ENCODE data around the gene KNTC1. TPM values are rescaled to one million over a fixed set of nuclear protein-coding genes. Genes with fewer than 3 reads are reported as not detected.
A peak's percentile ranks its signal among the peaks of the same experiment; 100 is the strongest.
"Not testable (repeated sequence)": the region's sequence is repeated elsewhere in the genome, so short reads cannot be mapped to it uniquely, and the experiment has no call there.

KNTC1 gene
- polyA plus RNA-seq, 2 donors = 9.6 to 22.9 TPM

DNA sequence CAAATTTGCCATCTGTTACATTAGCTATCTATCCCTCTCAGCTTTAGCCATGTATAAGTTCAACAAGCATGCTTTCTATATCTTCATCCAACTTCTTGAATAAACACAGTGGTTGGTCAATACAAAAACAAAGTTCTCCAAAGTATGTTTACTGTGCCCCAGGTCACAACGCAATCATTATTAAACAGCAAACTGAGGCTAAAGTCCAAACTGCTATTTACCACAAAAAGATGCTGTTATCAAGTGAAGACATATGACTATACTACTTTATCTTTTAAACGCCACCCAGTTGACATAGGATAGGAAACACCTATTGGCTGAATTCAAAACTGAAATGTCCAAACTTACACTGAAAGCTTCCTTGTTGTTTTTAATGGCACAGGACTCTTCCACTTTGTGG, 38.0 kb upstream of the KNTC1 start:
- 75 to 92% methylated on average over 2 of the region's 2 CpGs for WGBS, 2 donors
- Histone ChIP-seq H3K36me3 (ENCODE audit: control insufficient read depth in 2 of 2, insufficient read depth in 2 of 2, low read length in 1 of 2) (peaks cover 8 to 24% of the 10 kb centered on the region in 2 donors), H3K4me1 (ENCODE audit: control insufficient read depth in 2 of 2, insufficient read depth in 2 of 2, low read length in 1 of 2) (no peaks in the 10 kb centered on the region), H3K27me3 (ENCODE audit: control insufficient read depth in 1 of 2, insufficient read depth in 2 of 2, low read length in 2 of 2) (no peaks in the 10 kb centered on the region), H3K4me3 (ENCODE audit: low read depth in 1 of 2, low read length in 2 of 2) (no peak overlapping the region), H3K27ac (ENCODE audit: low read depth in 2 of 2, low read length in 1 of 2) (no peak overlapping the region), H3K9me3 (ENCODE audit: control insufficient read depth in 2 of 2, insufficient read depth in 1 of 2, low read depth in 1 of 2, low read length in 1 of 2) (no peaks in the 10 kb centered on the region)

DNA sequence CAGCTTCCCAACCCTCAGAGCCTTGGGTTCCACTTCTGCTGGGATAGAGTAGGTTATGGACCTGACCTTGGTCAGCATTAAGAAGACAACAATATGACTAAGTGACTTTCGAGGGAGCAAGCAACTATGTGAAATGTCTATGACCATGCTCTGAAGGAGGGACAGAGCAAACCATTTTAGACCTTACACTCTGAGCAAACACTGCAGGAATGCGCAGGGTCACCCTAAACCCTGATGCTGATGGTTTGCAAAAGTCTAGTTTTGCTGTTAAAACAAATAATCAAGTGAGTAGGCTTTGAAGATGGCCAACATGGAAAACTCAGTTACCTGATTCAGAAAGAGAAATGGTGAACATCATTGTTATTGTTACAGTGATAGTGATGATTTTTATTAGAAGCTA, 35.1 kb upstream of the KNTC1 start:
- Histone ChIP-seq H3K36me3 (ENCODE audit: control insufficient read depth in 2 of 2, insufficient read depth in 2 of 2, low read length in 1 of 2) (peaks cover 3 to 11% of the 10 kb centered on the region in 2 donors), H3K4me1 (ENCODE audit: control insufficient read depth in 2 of 2, insufficient read depth in 2 of 2, low read length in 1 of 2) (no peaks in the 10 kb centered on the region), H3K9me3 (ENCODE audit: control insufficient read depth in 2 of 2, insufficient read depth in 1 of 2, low read depth in 1 of 2, low read length in 1 of 2) (no peaks in the 10 kb centered on the region), H3K27ac (ENCODE audit: low read depth in 2 of 2, low read length in 1 of 2) (no peak overlapping the region), H3K4me3 (ENCODE audit: low read depth in 1 of 2, low read length in 2 of 2) (no peak overlapping the region), H3K27me3 (ENCODE audit: control insufficient read depth in 1 of 2, insufficient read depth in 2 of 2, low read length in 2 of 2) (no peaks in the 10 kb centered on the region)
- 96 to 97% methylated on average over 2 of the region's 2 CpGs for WGBS, 2 donors

DNA sequence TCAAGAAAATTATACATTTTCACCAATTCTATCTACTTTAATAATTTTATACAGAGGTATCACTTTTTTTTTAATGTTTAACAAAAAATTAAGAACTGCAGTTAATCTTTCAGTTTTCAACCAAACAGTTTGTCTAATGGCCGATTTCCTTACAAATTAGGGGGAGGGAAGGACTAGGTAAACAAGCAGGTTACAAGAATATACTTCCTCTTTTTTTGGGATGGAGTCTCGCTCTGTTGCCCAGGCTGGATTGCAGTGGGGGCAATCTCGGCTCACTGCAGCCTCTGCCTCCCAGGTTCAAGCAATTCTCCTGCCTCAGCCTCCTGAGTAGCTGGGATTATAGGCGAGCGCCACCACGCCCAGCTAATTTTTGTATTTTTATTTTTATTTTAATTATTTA, 33.8 kb upstream of the KNTC1 start:
- H3K27ac ChIP-seq (ENCODE audit: low read depth in 2 of 2, low read length in 1 of 2); H3K4me3 ChIP-seq (ENCODE audit: low read depth in 1 of 2, low read length in 2 of 2); H3K27me3 ChIP-seq (ENCODE audit: control insufficient read depth in 1 of 2, insufficient read depth in 2 of 2, low read length in 2 of 2); H3K36me3 ChIP-seq (ENCODE audit: control insufficient read depth in 2 of 2, insufficient read depth in 2 of 2, low read length in 1 of 2); H3K4me1 ChIP-seq (ENCODE audit: control insufficient read depth in 2 of 2, insufficient read depth in 2 of 2, low read length in 1 of 2); H3K9me3 ChIP-seq (ENCODE audit: control insufficient read depth in 2 of 2, insufficient read depth in 1 of 2, low read depth in 1 of 2, low read length in 1 of 2): not testable (repeated sequence)
- 82 to 88% methylated on average over 6 of the region's 6 CpGs for WGBS, 2 donors

DNA sequence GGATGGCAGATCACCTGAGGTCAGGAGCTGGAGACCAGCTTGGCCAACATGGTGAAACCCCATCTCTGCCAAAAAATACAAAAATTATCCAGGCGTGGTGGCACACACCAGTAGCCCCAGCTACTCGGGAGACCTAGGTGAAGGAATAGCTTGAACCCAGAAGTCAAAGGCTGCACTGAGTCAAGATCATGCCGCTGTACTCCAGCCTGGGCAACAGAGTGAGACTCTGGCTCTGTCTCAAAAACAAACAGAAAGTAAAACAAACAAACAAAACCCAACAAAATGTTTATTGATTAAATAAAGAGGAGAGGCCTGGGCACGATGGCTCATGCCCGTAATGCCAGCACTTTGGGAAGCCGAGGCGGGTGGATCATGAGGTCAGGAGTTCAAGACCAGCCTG, 31.8 kb upstream of the KNTC1 start:
- Histone ChIP-seq H3K27me3 (ENCODE audit: control insufficient read depth in 1 of 2, insufficient read depth in 2 of 2, low read length in 2 of 2) (no peaks in the 10 kb centered on the region), H3K27ac (ENCODE audit: low read depth in 2 of 2, low read length in 1 of 2) (no peak overlapping the region), H3K9me3 (ENCODE audit: control insufficient read depth in 2 of 2, insufficient read depth in 1 of 2, low read depth in 1 of 2, low read length in 1 of 2) (no peaks in the 10 kb centered on the region), H3K36me3 (ENCODE audit: control insufficient read depth in 2 of 2, insufficient read depth in 2 of 2, low read length in 1 of 2) (peaks cover 3 to 6% of the 10 kb centered on the region in 2 donors), H3K4me3 (ENCODE audit: low read depth in 1 of 2, low read length in 2 of 2) (no peak overlapping the region), H3K4me1 (ENCODE audit: control insufficient read depth in 2 of 2, insufficient read depth in 2 of 2, low read length in 1 of 2) (no peaks in the 10 kb centered on the region)
- 90 to 94% methylated on average over 7 of the region's 7 CpGs for WGBS, 2 donors

DNA sequence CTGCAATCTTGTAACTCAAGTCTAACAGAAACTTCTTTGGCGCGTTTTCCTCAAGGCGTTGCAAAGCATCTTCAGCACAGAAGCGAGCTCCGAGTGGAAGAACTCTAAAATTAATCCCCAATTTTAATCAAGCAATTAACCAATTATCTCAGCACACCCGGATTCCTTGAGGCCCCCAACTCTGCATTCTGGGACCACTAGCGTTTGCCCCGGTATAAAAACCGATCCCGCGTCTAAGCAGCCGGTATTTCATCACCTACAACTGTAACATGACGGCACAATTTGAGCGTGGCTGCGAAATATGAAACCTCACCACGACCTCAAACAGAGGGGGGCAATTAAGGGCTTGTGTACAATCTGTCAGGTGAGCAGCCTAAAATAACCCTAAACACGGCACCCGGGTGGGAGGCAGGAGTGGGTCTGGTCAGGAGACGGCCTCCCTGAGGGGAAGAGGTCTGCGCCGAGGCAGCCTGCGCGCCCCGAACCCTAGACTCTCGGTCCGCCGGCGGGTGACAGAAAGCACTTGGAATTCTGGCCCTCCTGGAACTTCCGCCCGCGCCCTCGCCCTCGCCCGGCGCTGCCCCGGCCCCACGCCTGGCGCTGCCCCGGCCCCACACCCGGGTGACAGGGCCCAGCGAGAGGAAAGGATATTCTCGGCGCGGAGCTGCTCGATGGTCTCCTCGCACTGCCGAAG, 26.9 kb upstream of the KNTC1 start:
- WGBS, 2 donors = 0% methylated on average over 47 of the region's 47 CpGs
- no peaks in the 10 kb centered on the region for H3K4me1 ChIP-seq (ENCODE audit: control insufficient read depth in 2 of 2, insufficient read depth in 2 of 2, low read length in 1 of 2)
- no peaks in the 10 kb centered on the region for H3K27me3 ChIP-seq (ENCODE audit: control insufficient read depth in 1 of 2, insufficient read depth in 2 of 2, low read length in 2 of 2)
- H3K9me3 ChIP-seq (ENCODE audit: control insufficient read depth in 2 of 2, insufficient read depth in 1 of 2, low read depth in 1 of 2, low read length in 1 of 2) = no peaks in the 10 kb centered on the region
- H3K36me3 ChIP-seq (ENCODE audit: control insufficient read depth in 2 of 2, insufficient read depth in 2 of 2, low read length in 1 of 2) = peaks cover 0 to 3% of the 10 kb centered on the region in 2 donors
- peak overlapping the region; percentile 83 to 84 for H3K4me3 ChIP-seq (ENCODE audit: low read depth in 1 of 2, low read length in 2 of 2)
- peak overlapping the region; percentile 91 to 100 for H3K27ac ChIP-seq (ENCODE audit: low read depth in 2 of 2, low read length in 1 of 2)

DNA sequence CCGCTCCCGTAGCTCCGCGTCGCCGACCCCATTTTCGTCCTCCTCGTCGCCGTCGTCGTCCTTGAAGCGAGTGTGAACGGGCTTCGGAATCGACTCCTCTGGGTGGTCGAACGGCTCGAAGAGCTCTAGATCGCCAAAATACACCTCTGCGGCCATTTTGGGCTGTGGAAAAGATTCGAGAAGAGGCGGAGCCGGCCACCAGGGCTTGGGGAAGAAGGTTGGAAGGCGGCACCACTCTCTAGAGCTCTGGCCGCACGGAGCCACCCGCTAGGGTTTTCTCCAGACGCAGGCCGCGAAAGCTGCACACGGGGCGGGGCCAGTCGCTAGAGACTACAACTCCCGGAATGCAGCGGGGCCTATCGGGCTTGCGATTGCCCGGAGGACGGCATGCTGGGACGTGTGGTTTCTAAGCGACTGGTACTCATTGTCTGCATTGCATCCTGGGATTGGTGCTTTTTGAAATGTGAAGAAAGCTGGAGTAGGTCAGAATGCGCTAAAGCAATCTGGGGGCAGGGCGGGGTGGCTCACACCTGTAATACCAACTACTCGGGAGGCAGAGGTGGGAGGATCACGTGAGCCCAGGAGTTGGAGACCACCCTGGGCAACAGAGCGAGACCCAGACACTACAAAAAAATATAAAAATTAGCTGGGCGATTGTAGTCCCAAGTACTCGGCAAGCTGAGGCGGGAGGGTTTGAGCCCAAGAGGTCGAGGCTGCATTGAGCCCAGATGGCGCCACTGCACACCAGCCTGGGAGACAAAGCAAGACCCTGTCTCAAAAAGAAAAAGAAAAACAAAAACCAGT, 26.2 kb upstream of the KNTC1 start, which contains the start of gene ZCCHC8:
TSS of gene ZCCHC8 (minus strand) at position 248 of the 804 bp plus-strand sequence. CDS start at position 156, 92 bp downstream.
- Histone ChIP-seq H3K27ac (ENCODE audit: low read depth in 2 of 2, low read length in 1 of 2) (peak within 1 kb of the TSS; percentile 91 to 100), H3K9me3 (ENCODE audit: control insufficient read depth in 2 of 2, insufficient read depth in 1 of 2, low read depth in 1 of 2, low read length in 1 of 2) (no peaks in the 10 kb centered on the region), H3K4me3 (ENCODE audit: low read depth in 1 of 2, low read length in 2 of 2) (peak within 1 kb of the TSS; percentile 83 to 84), H3K27me3 (ENCODE audit: control insufficient read depth in 1 of 2, insufficient read depth in 2 of 2, low read length in 2 of 2) (no peaks in the 10 kb centered on the region), H3K4me1 (ENCODE audit: control insufficient read depth in 2 of 2, insufficient read depth in 2 of 2, low read length in 1 of 2) (no peaks in the 10 kb centered on the region), H3K36me3 (ENCODE audit: control insufficient read depth in 2 of 2, insufficient read depth in 2 of 2, low read length in 1 of 2) (peaks cover 0 to 5% of the 10 kb centered on the region in 2 donors)
- 3% methylated on average over 52 of the region's 52 CpGs for WGBS, 2 donors

DNA sequence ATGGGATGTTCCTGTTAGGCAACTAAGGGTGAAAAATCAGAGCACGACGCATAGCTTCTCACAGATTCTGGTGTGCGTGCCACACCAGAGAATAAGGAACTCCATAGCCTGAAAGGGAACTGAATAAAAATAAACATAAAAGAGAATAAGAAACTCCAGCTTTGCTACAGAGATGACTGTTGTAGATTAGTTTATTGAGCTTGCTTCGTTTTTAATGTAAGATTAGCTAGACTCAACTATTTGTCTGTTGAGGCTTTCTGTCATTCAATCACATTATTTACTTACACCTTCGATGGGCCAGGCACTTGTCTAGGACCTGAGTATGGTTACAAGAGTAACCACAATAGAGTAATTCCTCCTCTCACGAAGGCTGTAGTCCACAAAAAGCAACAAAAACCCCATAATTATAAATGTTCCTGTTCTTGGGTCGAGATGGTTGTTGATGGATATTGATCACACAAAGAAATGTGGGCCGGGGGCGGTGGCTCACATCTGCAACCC, 25.5 kb upstream of the KNTC1 start:
- Histone ChIP-seq H3K9me3 (ENCODE audit: control insufficient read depth in 2 of 2, insufficient read depth in 1 of 2, low read depth in 1 of 2, low read length in 1 of 2) (no peaks in the 10 kb centered on the region), H3K4me1 (ENCODE audit: control insufficient read depth in 2 of 2, insufficient read depth in 2 of 2, low read length in 1 of 2) (no peaks in the 10 kb centered on the region), H3K27me3 (ENCODE audit: control insufficient read depth in 1 of 2, insufficient read depth in 2 of 2, low read length in 2 of 2) (no peaks in the 10 kb centered on the region), H3K36me3 (ENCODE audit: control insufficient read depth in 2 of 2, insufficient read depth in 2 of 2, low read length in 1 of 2) (peaks cover 4 to 8% of the 10 kb centered on the region in 2 donors), H3K27ac (ENCODE audit: low read depth in 2 of 2, low read length in 1 of 2) (peak overlapping the region in 1 of 2 donors; percentile 100), H3K4me3 (ENCODE audit: low read depth in 1 of 2, low read length in 2 of 2) (no peak overlapping the region)
- WGBS, 2 donors = 80% methylated on average over 9 of the region's 9 CpGs

DNA sequence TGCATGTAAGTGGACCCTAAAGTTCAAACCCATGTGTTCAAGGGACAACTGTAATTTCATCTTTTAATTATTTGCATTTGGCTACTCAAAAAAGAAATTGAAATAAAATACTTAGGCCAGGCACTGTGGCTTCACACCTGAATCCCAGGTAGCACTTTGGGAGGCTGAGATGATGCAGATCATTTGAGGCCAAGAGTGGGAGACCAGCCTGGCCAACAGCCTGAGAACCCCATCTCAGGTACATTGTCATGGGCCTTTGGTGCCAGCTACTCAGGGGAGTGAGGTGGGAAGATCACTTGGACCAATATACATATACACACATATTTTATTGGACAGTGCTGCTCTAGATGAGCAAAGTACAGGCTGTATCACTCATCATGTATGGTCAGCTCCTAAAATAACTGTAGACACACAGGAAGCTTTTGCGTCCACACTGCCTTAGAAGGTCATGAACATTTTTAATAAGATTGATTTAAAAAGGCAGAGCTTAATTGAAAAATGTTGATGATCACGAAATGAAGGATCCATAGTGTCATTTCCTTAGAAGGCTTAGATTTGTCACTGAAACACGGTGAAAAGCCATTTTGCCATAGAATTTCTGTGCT, 23.8 kb upstream of the KNTC1 start:
- Histone ChIP-seq H3K27ac (ENCODE audit: low read depth in 2 of 2, low read length in 1 of 2) (no peak overlapping the region), H3K4me1 (ENCODE audit: control insufficient read depth in 2 of 2, insufficient read depth in 2 of 2, low read length in 1 of 2) (no peaks in the 10 kb centered on the region), H3K36me3 (ENCODE audit: control insufficient read depth in 2 of 2, insufficient read depth in 2 of 2, low read length in 1 of 2) (peaks cover 7 to 17% of the 10 kb centered on the region in 2 donors), H3K9me3 (ENCODE audit: control insufficient read depth in 2 of 2, insufficient read depth in 1 of 2, low read depth in 1 of 2, low read length in 1 of 2) (no peaks in the 10 kb centered on the region), H3K4me3 (ENCODE audit: low read depth in 1 of 2, low read length in 2 of 2) (no peak overlapping the region), H3K27me3 (ENCODE audit: control insufficient read depth in 1 of 2, insufficient read depth in 2 of 2, low read length in 2 of 2) (no peaks in the 10 kb centered on the region)
- WGBS, 2 donors = 84 to 88% methylated on average over 3 of the region's 3 CpGs

DNA sequence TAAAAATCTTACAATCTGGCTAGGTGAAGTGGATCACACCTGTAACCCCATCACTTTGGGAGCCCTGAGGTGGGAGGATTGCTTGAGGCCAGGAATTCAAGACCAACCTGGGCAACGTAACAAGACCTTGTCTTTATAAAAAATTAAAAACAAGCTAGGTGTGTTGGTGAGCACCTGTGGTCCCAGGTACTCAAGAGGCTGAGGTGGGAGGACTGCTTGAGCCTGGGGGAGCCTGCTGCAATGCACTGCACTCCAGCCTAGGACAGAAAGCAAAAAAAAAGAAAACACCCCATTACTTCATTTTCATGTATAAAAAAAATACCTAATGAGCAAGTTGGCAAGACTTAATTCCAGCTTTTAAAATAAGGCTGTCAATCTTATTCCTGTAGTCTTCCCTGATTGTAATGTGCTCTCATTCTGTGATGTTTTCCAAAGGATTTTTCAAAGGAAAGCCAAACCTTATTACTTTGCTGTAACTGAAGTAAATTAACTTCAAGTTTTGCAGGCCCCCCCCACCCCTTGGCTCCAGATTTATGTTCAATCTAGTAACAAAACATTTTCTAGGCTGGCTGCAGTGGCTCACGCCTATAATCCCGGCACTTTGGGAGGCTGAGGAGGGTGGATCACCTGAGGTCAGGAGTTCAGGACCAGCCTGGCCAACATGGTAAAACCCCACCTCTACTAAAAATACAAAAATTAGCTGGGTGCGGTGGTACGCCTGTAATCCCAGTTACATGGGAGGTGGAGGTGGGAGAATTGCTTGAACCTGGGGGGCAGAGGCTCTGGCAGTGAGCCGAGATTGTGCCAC, 23.1 kb upstream of the KNTC1 start:
- no peak overlapping the region for H3K4me3 ChIP-seq (ENCODE audit: low read depth in 1 of 2, low read length in 2 of 2)
- H3K27me3 ChIP-seq (ENCODE audit: control insufficient read depth in 1 of 2, insufficient read depth in 2 of 2, low read length in 2 of 2) = no peaks in the 10 kb centered on the region
- H3K9me3 ChIP-seq (ENCODE audit: control insufficient read depth in 2 of 2, insufficient read depth in 1 of 2, low read depth in 1 of 2, low read length in 1 of 2) = no peaks in the 10 kb centered on the region
- peaks cover 8 to 17% of the 10 kb centered on the region in 2 donors for H3K36me3 ChIP-seq (ENCODE audit: control insufficient read depth in 2 of 2, insufficient read depth in 2 of 2, low read length in 1 of 2)
- H3K4me1 ChIP-seq (ENCODE audit: control insufficient read depth in 2 of 2, insufficient read depth in 2 of 2, low read length in 1 of 2) = no peaks in the 10 kb centered on the region
- 68 to 75% methylated on average over 6 of the region's 6 CpGs for WGBS, 2 donors
- no peak overlapping the region for H3K27ac ChIP-seq (ENCODE audit: low read depth in 2 of 2, low read length in 1 of 2)

Data from esophagus (tissue), 2 donors.